Embryonic facial prominence (tissue), 1 donor: ENCODE measurements around the gene GPR151.
"Not testable (repeated sequence)": the region's sequence is repeated elsewhere in the genome, so short reads cannot be mapped to it uniquely, and the experiment has no call there.

ENCODE experiments used
- DNase-seq: peaks from one replicate; pipeline ENCODE4 v3.0.0-alpha.2; 2016; ENCODE audit errors: extremely low spot score

Gene GPR151

GRCh38 chr5:146516151-146516475, at the start of gene GPR151:
Gene GPR151, minus strand, starts transcription at chr5:146516190. Its CDS starts 77 bp downstream, at chr5:146516113.
- no peak for DNase-seq

GRCh38 chr5:146564007-146564762, 48.2 kb upstream of the GPR151 start:
- DNase-seq: no peak

- DNase-seq: no peak
These were observed 46.5 kb upstream of the GPR151 start for GRCh38 chr5:146562461-146562860.

GRCh38 chr5:146561711-146562110, 45.7 kb upstream of the GPR151 start:
- DNase-seq: no peak

- no peak for DNase-seq
These were observed 44.3 kb upstream of the GPR151 start for GRCh38 chr5:146560205-146560812.

GRCh38 chr5:146556884-146557283, 40.9 kb upstream of the GPR151 start:
- not testable (repeated sequence) for DNase-seq

GRCh38 chr5:146553446-146553845, 37.5 kb upstream of the GPR151 start:
- no peak for DNase-seq

- DNase-seq: no peak
These were observed 33.6 kb upstream of the GPR151 start for GRCh38 chr5:146549615-146550014.

- DNase-seq: no peak
These were observed 32.9 kb upstream of the GPR151 start for GRCh38 chr5:146548781-146549449.

GRCh38 chr5:146544232-146544631, 28.2 kb upstream of the GPR151 start:
- DNase-seq: no peak

GRCh38 chr5:146541958-146542849, 26.2 kb upstream of the GPR151 start:
- DNase-seq: peak; percentile 46

- DNase-seq: no peak
These were observed 24.4 kb upstream of the GPR151 start for GRCh38 chr5:146540414-146540813.

GRCh38 chr5:146539973-146540372, 24.0 kb upstream of the GPR151 start:
- no peak for DNase-seq

- no peak for DNase-seq
These were observed 22.4 kb upstream of the GPR151 start for GRCh38 chr5:146538432-146538831.

GRCh38 chr5:146533882-146534281, 17.9 kb upstream of the GPR151 start:
- no peak for DNase-seq

GRCh38 chr5:146533260-146533857, 17.4 kb upstream of the GPR151 start:
- DNase-seq: peak; percentile 10

- no peak for DNase-seq
These were observed 14.0 kb upstream of the GPR151 start for GRCh38 chr5:146529984-146530383.

GRCh38 chr5:146528236-146528635, 12.2 kb upstream of the GPR151 start:
- DNase-seq: no peak

- DNase-seq: no peak
These were observed 11.8 kb upstream of the GPR151 start for GRCh38 chr5:146527785-146528184.

- no peak for DNase-seq
These were observed 7.7 kb upstream of the GPR151 start for GRCh38 chr5:146523698-146524097.

- DNase-seq: no peak
These were observed 5.6 kb upstream of the GPR151 start for GRCh38 chr5:146521403-146522106.
